HG02884 (cell line): Measurements from ENCODE around the gene CYP21A2.
"Not testable (repeated sequence)": the region's sequence is repeated elsewhere in the genome, so short reads cannot be mapped to it uniquely, and the experiment has no call there.

ENCODE experiments used
- ATAC-seq: cut with Tn5 transposase; IDR thresholded peaks from one replicate; pipeline ENCODE4 v1.9.1; 2021; ENCODE audit warnings: mild to moderate bottlenecking, moderate library complexity; ENCODE audit not compliant: unreplicated experiment

Gene CYP21A2

DNA sequence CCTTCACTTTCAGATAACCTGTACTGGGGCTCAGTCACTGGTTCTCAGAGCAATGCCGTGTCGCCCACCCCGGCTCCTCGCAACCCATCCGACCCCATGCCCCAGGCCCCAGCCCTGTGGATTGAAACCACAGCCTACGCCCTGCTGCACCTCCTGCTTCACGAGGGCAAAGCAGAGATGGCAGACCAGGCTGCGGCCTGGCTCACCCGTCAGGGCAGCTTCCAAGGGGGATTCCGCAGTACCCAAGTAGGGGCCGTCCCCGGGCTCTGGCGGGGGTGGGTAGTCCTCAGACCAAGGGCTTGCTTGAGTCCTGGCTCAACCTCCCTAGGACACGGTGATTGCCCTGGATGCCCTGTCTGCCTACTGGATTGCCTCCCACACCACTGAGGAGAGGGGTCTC lies 8.7 kb upstream of the CYP21A2 start:
- not testable (repeated sequence) for ATAC-seq

DNA sequence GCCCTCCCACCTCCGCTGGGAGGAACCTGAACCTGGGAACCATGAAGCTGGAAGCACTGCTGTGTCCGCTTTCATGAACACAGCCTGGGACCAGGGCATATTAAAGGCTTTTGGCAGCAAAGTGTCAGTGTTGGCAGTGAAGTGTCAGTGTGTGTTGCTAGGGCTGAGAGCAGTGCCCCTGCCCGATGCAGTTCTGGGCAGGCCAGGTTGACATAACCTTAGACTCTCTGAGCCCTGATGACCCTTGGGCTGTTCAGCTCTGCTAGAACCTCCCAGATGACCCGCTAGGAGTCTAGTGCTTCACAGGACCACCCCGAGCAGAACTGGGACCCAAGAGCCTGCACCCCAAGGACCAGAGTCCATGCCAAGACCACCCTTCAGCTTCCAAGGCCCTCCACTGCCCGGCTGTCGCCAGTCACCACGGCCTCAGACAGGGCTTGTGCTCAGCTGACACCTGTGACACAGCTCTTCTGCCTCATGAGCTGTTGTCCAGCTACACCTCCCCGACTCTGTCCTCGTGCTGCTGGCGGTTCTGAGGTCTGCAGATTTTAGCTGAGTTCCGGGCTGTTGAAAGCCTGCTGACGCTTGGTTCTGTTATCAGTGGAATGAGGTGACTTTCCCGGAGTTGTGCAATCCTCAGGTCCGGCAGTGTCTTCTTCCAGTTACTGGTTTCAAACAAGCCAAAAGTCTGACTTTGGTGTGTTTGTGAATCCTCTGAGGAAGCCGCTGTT lies 2.8 kb upstream of the CYP21A2 start:
- ATAC-seq, result not testable (repeated sequence)

DNA sequence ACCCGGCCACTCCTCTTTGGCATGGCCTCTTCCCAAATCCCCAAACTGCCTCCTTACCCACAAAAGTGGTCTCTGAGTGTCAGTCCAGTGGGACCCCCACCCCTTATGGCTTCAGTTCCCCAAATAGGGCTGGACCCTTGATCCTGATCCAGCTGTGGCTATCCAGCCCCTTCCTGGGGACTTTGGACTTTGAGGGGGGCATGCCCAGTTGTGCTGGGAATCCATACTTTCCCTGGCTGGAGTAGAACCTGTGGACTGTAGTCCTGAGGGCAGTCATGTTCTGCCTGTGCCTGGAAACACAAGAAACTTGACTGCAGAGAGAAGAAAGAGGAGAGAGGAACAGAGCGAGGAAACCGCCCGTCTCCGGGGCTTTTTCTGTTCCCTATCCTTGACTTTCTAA lies 1.1 kb upstream of the CYP21A2 start:
- not testable (repeated sequence) for ATAC-seq

DNA sequence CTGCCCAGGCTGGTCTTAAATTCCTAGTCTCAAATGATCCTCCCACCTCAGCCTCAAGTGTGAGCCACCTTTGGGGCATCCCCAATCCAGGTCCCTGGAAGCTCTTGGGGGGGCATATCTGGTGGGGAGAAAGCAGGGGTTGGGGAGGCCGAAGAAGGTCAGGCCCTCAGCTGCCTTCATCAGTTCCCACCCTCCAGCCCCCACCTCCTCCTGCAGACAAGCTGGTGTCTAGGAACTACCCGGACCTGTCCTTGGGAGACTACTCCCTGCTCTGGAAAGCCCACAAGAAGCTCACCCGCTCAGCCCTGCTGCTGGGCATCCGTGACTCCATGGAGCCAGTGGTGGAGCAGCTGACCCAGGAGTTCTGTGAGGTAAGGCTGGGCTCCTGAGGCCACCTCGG lies 663 bp downstream of the CYP21A2 start:
- not testable (repeated sequence) for ATAC-seq

DNA sequence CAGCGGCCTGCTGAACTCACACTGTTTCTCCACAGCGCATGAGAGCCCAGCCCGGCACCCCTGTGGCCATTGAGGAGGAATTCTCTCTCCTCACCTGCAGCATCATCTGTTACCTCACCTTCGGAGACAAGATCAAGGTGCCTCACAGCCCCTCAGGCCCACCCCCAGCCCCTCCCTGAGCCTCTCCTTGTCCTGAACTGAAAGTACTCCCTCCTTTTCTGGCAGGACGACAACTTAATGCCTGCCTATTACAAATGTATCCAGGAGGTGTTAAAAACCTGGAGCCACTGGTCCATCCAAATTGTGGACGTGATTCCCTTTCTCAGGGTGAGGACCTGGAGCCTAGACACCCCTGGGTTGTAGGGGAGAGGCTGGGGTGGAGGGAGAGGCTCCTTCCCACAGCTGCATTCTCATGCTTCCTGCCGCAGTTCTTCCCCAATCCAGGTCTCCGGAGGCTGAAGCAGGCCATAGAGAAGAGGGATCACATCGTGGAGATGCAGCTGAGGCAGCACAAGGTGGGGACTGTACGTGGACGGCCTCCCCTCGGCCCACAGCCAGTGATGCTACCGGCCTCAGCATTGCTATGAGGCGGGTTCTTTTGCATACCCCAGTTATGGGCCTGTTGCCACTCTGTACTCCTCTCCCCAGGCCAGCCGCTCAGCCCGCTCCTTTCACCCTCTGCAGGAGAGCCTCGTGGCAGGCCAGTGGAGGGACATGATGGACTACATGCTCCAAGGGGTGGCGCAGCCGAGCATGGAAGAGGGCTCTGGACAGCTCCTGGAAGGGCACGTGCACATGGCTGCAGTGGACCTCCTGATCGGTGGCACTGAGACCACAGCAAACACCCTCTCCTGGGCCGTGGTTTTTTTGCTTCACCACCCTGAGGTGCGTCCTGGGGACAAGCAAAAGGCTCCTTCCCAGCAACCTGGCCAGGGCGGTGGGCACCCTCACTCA lies 1.4 kb downstream of the CYP21A2 start:
- not testable (repeated sequence) for ATAC-seq

DNA sequence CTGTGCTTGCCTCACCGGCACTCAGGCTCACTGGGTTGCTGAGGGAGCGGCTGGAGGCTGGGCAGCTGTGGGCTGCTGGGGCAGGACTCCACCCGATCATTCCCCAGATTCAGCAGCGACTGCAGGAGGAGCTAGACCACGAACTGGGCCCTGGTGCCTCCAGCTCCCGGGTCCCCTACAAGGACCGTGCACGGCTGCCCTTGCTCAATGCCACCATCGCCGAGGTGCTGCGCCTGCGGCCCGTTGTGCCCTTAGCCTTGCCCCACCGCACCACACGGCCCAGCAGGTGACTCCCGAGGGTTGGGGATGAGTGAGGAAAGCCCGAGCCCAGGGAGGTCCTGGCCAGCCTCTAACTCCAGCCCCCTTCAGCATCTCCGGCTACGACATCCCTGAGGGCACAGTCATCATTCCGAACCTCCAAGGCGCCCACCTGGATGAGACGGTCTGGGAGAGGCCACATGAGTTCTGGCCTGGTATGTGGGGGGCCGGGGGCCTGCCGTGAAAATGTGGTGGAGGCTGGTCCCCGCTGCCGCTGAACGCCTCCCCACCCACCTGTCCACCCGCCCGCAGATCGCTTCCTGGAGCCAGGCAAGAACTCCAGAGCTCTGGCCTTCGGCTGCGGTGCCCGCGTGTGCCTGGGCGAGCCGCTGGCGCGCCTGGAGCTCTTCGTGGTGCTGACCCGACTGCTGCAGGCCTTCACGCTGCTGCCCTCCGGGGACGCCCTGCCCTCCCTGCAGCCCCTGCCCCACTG lies 2.3 kb downstream of the CYP21A2 start:
- ATAC-seq, result not testable (repeated sequence)

DNA sequence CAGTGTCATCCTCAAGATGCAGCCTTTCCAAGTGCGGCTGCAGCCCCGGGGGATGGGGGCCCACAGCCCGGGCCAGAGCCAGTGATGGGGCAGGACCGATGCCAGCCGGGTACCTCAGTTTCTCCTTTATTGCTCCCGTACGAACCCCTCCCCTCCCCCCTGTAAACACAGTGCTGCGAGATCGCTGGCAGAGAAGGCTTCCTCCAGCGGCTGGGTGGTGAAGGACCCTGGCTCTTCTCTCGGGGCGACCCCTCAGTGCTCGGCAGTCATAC lies 2.8 kb downstream of the CYP21A2 start:
- ATAC-seq, result not testable (repeated sequence)

DNA sequence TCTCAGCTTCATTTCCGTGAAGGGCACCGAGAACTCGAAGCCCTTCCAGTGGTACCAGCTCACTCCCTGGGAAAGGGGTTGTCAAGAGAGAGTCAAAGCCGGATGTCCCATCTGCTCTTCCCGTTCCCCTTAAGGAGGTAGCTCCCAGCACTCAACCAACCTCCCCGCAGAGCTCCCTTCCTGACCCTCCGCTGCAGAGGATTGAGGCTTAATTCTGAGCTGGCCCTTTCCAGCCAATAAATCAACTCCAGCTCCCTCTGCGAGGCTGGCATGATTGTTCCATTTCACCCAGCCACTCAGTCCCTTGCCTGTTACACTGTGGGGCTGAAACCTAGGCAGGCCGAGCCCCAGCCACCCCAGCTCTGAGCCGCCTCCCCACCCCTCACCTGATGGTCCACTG lies 3.2 kb downstream of the CYP21A2 start:
- not testable (repeated sequence) for ATAC-seq

DNA sequence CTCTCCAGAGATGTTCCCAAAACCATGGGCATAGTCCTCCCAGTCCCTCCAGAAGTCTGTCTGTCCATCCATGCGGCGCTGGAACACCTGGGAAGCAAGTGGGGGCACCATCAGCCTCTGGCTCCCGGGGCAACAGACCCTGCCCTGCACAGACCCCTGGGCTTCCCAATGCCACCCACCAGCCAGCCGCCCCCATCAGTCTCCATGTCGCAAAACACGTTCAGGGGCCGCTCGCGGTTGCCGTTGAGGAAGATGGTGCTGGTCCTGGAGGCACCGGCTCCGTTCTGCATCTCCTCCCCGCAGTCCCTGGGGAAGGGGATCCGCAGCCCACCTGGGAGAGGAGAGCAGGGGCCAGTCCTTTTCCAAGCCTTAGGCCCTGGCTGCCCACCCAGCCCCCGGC lies 4.1 kb downstream of the CYP21A2 start:
- not testable (repeated sequence) for ATAC-seq

DNA sequence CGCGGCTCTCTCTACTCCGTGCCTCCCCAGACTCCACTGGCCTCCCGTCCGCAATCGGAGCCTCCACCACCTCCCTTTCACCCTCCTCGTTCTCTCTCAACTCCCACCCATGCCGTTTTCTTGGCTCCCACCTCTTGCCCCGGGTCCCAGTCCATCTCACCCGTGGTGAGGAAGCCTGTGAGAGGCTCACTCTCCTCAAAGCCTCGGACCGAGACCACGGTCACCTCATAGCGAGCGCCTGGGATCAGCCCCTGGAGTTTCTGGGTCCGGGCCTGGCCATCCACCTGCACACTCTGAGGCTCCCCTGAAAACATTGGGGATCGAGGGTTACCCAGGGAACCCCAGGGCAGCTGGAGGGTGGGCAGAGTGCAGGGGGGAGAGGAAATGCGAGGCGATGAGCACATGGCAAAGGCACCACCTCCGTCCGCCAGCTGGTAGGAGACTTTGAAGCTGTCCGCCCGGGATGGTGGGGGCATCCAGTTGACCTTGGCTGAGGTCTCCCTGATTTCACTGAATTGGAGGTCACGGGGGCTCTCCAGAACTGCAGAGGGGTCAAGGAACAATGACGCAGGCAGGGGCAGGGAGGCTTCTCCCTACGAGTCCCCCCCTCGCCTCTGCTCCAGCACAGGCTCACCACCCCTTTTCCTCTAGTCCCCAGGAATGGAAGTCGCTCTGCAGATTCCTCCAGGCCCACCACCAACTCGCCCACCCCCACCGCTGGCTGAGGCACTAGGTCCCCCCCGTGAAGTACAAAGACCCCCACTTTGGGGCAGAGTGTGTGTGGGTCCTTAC lies 5.6 kb downstream of the CYP21A2 start:
- ATAC-seq, result not testable (repeated sequence)

DNA sequence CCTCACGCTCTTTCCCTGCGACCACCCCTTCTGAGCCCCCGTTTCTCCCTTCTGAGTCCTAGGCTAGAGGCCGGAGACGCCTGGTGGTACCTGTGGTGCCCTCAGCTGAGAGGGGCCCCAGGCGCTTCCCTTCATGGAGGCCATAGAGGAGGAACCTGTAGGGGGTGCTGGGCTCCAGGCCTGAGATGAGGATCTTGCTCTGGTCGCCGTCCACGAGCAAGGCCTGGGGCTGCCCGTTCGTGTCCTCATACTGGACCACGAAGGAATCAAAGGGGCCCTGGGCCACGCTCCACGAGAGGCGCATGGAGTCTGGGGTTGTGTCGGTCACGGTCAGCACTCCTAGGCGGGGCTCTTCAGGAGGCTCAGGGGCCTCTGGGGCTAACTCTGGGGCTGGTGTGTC lies 6.7 kb downstream of the CYP21A2 start:
- not testable (repeated sequence) for ATAC-seq

DNA sequence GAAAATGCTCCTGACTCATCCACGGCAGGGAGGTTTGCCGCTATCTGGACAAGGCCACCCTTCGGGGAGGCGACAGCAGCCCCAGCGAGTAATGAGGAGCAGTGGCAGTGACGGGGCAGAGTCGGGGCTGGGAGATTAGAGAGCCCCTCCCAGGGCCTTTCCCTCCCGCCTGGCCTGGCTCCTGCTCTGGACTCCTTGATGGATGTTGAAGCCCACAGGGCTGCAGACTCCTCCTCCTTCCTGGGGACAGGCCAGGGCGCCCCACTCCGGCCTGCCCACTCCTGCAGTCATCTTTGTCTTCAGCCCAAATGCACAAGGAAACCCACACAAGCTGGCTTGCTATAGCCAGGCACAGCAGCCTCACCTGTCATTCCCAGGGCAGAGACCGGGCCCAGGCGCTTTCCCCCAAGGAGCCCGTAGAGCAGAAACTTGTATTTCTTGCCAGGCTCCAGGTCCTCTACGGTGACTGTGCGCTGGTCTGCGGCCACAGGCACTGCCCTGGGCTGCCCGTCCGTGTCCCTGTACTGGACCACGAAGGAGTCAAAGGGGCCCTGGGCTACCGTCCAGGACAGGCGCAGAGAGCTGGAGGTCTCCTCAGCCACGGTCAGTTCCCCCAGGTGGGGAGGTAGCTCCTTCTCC lies 7.7 kb downstream of the CYP21A2 start:
- ATAC-seq, result no peak

DNA sequence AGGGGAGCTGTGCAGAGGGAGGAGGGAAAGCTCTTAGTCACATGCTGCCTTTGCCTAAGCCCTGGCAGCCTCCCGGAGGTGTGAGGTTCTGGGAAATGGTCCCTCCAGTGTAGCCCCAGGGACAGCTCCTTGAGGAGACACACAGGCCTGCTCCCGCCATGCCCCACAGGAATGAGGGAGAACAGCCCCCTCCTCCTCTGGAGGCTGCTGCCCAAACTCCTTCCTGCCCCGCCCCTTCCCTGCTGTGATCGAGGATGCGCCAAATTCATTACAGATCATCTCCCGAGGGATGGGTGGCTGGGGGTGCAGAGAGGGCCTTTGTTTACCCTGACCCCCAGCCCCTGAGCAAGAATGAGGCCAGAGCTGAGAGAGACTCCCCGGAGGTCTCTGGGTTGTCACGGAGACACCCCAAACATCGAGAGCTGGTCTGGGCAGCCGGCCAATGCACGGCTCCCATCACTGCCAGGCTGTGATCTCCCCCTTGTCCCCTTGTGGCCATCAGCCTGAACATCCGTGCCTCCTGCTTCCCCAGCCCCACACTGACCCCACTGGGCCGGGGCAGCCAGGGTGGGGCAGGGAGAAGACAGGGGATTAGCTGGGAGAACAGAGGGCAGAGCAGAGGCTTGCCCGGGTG lies 8.4 kb downstream of the CYP21A2 start:
- ATAC-seq, result no peak

DNA sequence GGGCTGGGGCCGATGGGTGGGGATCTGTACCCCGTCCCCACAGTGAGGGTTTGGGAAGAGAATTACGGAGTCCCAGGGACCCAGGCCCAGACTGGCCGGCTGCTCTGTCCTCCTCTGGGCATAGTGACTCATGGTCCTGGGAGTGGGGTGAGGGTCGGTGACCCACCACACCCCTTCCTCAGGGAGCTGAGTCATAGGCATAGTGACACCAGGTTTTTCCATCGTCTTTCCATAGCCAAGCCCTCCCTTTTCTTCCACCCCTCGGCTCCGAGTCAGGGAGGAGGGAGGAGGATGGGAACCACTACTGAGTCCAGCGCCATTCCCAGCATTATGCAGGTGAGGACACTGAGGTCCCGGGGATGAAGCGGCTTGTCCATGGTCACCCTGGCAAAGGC lies 8.9 kb downstream of the CYP21A2 start:
- no peak for ATAC-seq

DNA sequence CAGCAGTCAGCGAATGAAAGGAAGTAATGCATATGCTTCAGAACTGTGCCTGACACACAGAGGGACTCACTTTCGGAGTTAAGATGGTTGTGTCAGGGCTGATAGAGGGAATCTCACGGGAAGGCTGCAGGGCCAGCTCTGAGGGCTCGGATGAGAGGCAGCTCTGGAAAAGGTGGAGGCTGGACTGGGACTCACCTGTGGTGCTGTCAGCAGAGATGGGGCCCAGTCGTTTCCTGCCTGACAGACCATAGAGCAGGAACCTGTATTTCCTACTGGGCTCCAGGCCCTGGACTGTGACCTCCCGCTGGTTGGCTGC lies 9.3 kb downstream of the CYP21A2 start:
- ATAC-seq, result no peak

DNA sequence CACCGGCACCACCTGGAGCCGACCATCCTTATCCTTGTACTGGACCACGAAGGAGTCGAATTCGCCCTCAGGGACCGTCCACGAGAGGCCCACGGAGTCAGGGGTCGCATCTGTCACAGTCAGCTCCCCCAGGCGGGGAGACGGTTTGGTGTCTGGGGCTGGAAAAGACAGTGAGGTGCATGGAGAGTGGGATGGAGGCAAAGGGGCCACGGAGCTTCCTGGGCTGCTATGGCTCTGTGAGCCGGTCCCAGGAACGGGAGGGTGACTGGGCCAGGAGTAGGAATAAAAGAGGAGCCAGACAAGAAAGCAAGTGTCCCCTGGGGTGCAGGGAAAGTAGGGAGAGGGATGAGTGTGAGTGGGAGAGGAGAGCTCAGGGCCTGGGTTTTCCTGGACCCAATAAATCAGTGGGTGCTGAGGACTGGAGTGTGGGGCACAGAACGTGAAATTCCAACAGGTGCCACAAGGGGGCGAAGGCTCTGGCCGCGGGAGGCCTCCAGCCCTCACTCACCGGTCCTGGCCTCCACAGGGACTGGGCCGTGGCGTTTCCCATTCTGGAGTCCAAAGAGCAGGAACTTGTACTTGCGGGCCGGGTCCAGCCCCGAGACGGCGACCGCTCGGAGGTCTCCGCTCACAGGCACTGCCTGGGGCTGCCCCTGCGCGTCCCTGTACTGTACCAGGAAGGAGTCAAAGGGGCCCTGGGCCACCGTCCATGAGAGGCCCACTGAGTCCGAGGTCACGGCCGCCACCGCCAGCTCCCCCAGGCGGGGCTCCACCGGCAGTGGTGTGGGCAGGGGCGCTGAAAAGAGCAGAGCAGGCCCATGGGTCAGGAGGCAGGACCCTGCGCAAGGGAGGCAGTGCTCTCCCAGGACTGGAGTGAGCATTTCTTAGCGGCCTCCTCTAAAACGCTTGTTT lies 9.9 kb downstream of the CYP21A2 start:
- ATAC-seq, result no peak

DNA sequence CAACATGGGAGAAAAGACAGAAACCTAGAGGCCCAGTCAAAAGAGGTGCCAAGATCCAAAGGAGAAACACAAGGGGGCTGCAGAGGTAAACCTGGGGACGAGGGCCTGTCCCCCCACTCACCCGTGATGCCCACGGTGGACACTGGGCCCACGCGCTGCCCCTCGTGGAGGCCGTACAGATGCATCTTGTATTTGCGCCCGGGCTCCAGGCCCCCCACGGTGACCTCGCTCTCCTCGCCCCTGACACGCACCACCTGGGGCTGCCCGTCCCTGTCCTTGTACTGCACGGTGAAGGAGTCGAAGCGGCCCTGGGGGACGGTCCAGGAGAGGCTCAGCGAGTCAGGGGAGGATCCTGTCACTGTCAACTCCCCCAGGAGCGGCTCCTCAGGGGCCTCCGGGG lies 10.9 kb downstream of the CYP21A2 start:
- ATAC-seq, result not testable (repeated sequence)

DNA sequence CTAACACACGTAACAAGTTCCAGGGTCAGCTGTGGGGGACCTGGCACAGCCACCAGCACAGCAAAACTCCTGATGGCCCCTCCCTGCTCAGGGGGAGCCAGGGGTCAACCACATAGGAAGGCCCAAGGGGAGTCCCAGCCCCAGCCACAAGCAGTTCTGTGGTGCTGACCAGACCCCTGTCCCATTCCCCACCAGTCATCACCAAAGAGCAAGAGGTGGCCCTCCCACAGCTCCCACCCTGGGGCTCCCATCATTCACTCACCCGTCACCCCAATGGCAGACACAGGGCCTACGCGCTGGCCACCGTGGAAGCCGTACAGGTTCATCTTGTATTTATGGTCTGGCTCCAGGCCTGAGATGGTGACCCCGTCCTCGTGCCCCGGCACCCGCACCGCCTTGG lies 11.5 kb downstream of the CYP21A2 start:
- not testable (repeated sequence) for ATAC-seq

DNA sequence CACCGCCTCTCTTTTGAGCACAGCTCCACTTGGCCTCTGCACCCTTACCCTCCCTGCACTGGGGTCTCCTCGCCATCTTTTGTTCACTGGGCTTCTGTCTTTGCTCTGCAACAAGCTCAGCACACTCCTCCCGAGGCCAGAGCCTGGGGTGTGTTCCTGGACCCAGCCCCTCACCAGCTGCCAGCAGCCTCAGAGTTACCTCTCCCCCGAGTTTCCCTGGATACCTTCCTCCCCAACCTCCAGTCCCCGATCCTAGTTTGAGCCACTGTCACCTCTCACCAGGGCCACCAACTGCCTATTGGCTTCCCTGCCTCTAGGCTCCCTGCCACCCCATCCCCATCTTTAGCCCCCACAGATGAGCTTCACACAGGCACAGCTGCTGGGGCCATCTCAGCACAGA lies 12.3 kb downstream of the CYP21A2 start:
- ATAC-seq, result no peak
